H1 (cell line): ENCODE measurements around the gene BNC2. TPM values are rescaled to one million over a fixed set of nuclear protein-coding genes. Genes with fewer than 3 reads are reported as not detected.

Source experiments
- EZH2 ChIP-seq: fragments of 200-600 bp; sonication (generic); IDR thresholded peaks from 2 replicates; pipeline ENCODE4 v1.7.1; 2012; ENCODE audit warnings: low read depth, mild to moderate bottlenecking, moderate library complexity, low read length, inconsistent platforms; ENCODE audit not compliant: severe bottlenecking
- POLR2AphosphoS5 ChIP-seq: IDR thresholded peaks from 2 replicates; pipeline ENCODE4 v1.6.1; 2011; ENCODE audit warnings: low read depth, low read length
- polyA plus RNA-seq, 7 experiments: library from polyadenylated mRNA; depleted of rRNA in 3 of 7; stranded (reverse) in 5 of 7; unstranded in 2 of 7; fragments of >200 nt in 5 of 7; fragments of 200-250 nt in 2 of 7; gene quantifications; 1 replicate in 5 of 7; 2 replicates in 1 of 7; 4 replicates in 1 of 7; pipeline versions ENCODE4 v1.2.1 to v1.2.3, GENCODE V29; 2011 to 2013; ENCODE audit warnings: missing spikeins in 2 of 7, mixed read lengths in 2 of 7
- total RNA-seq: library from RNA; stranded (reverse); fragmentation: NEBNext Ultra II Directional; extraction: Animal tissue kit (Norgen Biotek cat#: 25700); gene quantifications from 2 replicates; pipeline ENCODE4 v1.2.1, GENCODE V29; 2021

The BNC2 gene
- total and polyA plus RNA-seq, 2 of the 8 experiments (the other 6 are each of a cell fraction or from before 2014, with no cell fraction given), result 16.0 to 26.8 TPM

DNA sequence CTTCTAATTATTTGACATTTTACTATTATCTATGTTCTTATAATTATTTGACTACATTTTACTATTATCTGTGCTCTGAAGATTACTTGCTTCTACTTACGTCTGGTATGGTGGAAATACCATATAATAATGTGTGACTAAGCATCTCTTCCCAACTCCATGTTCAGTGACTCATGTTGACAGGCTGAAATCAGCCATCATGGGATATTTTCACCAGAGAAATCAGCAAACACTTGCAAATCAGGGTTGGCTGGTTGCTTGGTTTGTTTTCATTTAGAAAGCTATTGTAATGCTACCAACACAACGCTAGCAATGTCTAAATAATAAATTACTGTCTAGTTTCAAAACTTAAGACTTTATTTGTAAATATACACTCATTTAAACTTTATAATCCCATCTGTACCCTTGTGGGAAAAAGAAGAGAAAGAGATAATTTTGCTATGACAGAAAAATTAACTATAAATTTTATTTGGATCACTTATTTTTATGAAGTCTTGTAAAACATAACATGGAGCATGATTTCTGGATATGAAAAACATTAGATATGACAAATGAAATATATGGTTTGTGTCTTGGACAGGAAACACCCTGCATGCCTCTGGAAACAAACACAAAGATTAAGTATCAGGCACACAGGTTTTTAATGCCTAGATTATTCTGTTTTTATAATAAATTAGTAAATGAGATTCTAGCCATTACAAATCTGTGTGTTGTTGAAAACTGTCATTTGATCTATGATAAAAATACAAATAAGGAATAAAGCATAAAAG lies 337.6 kb downstream of the BNC2 start (continued):
- TF ChIP-seq EZH2 (no peak), POLR2AphosphoS5 (no peak)
